ENCODE data around the gene GLP2R. TPM values are rescaled to one million over a fixed set of nuclear protein-coding genes. Genes with fewer than 3 reads are reported as not detected.

Gene GLP2R
- polyA plus RNA-seq, 1 donor from 2014 or later: not detected

DNA sequence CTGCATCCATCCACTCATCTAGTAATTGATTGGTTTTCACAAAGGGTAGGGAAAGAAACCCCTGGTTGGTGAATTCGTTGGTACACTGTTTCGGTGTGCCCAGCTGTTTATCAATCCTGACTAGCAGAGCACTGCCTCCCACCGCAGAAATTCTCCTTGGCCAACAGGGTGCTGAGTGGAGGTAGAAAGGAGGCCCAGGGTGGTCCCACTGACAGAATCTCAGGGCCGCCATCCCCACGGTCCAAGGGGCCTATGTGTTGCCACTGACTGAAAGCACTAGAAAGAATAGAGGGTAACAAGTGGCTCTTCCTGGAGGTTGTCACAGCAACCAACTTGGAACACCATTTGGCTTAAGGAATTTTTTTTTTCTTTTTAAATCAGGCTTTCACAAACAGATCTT, 87.8 kb downstream of the GLP2R start:
- H4K20me1 ChIP-seq (ENCODE audit: insufficient read depth): no peaks in the 10 kb centered on the region
- no peaks in the 10 kb centered on the region for H3F3A ChIP-seq (ENCODE audit: insufficient read depth, low read length, poor library complexity, severe bottlenecking)
- no peak overlapping the region for H3K4me3 ChIP-seq (ENCODE audit: low read length)
- H3K36me3 ChIP-seq (ENCODE audit: insufficient read depth, low read length): no peaks in the 10 kb centered on the region
- H3K9ac ChIP-seq (ENCODE audit: low read length): no peak overlapping the region
- no peaks in the 10 kb centered on the region for H3K9me2 ChIP-seq (ENCODE audit: insufficient read depth, low read length)
- no peaks in the 10 kb centered on the region for H3K9me3 ChIP-seq (ENCODE audit: low read length)
- H3K27ac ChIP-seq (ENCODE audit: low read length): no peak overlapping the region
- no peak overlapping the region for H3K4me2 ChIP-seq (ENCODE audit: low read length)
- TF ChIP-seq REST (IDR thresholded peaks at IDR 0.05; ENCODE audit: borderline replicate concordance) (no peak), RAD21 (conservative IDR thresholded peaks at IDR 0.05) (no peak), SMC3 (conservative IDR thresholded peaks at IDR 0.05; ENCODE audit: poor library complexity) (no peak), TAF1 (IDR thresholded peaks at IDR 0.05; ENCODE audit: low read depth) (no peak), EZH2 (IDR thresholded peaks at IDR 0.05; ENCODE audit: borderline replicate concordance, insufficient read depth, low read length, poor library complexity, severe bottlenecking) (no peak), POLR2AphosphoS5 (IDR thresholded peaks at IDR 0.05) (no peak), EP300 (conservative IDR thresholded peaks at IDR 0.05; ENCODE audit: poor library complexity, severe bottlenecking) (no peak), MXI1 (conservative IDR thresholded peaks at IDR 0.05; ENCODE audit: poor library complexity, severe bottlenecking) (no peak)
- TF ChIP-seq, protein P1, sequence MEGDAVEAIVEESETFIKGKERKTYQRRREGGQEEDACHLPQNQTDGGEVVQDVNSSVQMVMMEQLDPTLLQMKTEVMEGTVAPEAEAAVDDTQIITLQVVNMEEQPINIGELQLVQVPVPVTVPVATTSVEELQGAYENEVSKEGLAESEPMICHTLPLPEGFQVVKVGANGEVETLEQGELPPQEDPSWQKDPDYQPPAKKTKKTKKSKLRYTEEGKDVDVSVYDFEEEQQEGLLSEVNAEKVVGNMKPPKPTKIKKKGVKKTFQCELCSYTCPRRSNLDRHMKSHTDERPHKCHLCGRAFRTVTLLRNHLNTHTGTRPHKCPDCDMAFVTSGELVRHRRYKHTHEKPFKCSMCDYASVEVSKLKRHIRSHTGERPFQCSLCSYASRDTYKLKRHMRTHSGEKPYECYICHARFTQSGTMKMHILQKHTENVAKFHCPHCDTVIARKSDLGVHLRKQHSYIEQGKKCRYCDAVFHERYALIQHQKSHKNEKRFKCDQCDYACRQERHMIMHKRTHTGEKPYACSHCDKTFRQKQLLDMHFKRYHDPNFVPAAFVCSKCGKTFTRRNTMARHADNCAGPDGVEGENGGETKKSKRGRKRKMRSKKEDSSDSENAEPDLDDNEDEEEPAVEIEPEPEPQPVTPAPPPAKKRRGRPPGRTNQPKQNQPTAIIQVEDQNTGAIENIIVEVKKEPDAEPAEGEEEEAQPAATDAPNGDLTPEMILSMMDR (IDR thresholded peaks at IDR 0.05; ENCODE audit: poor library complexity, severe bottlenecking): no peak
- no peak overlapping the region for H2AFZ ChIP-seq (ENCODE audit: low read depth, low read length)
- no peaks in the 10 kb centered on the region for H3K27me3 ChIP-seq (ENCODE audit: insufficient read depth, low read depth, low read length)
- no peaks in the 10 kb centered on the region for H3K79me2 ChIP-seq (replicated peaks; ENCODE audit: insufficient read depth, low read length)

DNA sequence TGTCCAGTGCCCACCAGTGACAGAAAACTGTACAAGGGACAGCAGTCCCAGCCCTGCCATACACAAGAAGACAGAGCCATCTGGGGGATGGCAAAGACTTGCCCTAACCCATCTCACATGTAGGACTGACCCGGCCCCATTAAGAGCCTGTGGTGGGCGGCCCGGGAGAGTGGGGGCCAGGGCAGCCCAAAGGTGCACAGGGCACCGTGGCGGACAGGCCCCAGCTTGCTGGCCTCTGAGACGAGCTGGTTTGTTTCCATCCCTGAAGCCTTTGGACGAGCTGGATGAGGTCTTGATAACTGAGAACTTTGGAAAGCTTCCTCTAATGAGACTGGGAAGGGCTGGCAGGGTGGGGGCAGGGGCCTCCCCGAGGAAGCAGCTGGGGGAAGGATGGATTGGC, 90.4 kb downstream of the GLP2R start:
- H3K4me3 ChIP-seq (ENCODE audit: low read length): no peak overlapping the region
- no peaks in the 10 kb centered on the region for H3F3A ChIP-seq (ENCODE audit: insufficient read depth, low read length, poor library complexity, severe bottlenecking)
- no peaks in the 10 kb centered on the region for H3K79me2 ChIP-seq (replicated peaks; ENCODE audit: insufficient read depth, low read length)
- H3K9ac ChIP-seq (ENCODE audit: low read length): no peak overlapping the region
- no peak overlapping the region for H2AFZ ChIP-seq (ENCODE audit: low read depth, low read length)
- H3K4me2 ChIP-seq (ENCODE audit: low read length): no peak overlapping the region
- H3K9me2 ChIP-seq (ENCODE audit: insufficient read depth, low read length): no peaks in the 10 kb centered on the region
- no peak overlapping the region for H3K27ac ChIP-seq (ENCODE audit: low read length)
- no peaks in the 10 kb centered on the region for H3K9me3 ChIP-seq (ENCODE audit: low read length)
- H4K20me1 ChIP-seq (ENCODE audit: insufficient read depth): no peaks in the 10 kb centered on the region
- H3K36me3 ChIP-seq (ENCODE audit: insufficient read depth, low read length): no peaks in the 10 kb centered on the region
- no peaks in the 10 kb centered on the region for H3K27me3 ChIP-seq (ENCODE audit: insufficient read depth, low read depth, low read length)
- TF ChIP-seq EP300 (conservative IDR thresholded peaks at IDR 0.05; ENCODE audit: poor library complexity, severe bottlenecking) (no peak), SMC3 (conservative IDR thresholded peaks at IDR 0.05; ENCODE audit: poor library complexity) (no peak), MXI1 (conservative IDR thresholded peaks at IDR 0.05; ENCODE audit: poor library complexity, severe bottlenecking) (no peak), REST (IDR thresholded peaks at IDR 0.05; ENCODE audit: borderline replicate concordance) (no peak), EZH2 (IDR thresholded peaks at IDR 0.05; ENCODE audit: borderline replicate concordance, insufficient read depth, low read length, poor library complexity, severe bottlenecking) (no peak), POLR2AphosphoS5 (IDR thresholded peaks at IDR 0.05) (no peak), TAF1 (IDR thresholded peaks at IDR 0.05; ENCODE audit: low read depth) (no peak), RAD21 (conservative IDR thresholded peaks at IDR 0.05) (no peak)
- TF ChIP-seq, protein P1 (IDR thresholded peaks at IDR 0.05; ENCODE audit: poor library complexity, severe bottlenecking): no peak
